CD4-positive, alpha-beta T cell treated with Interleukin-17A for 4 hours (primary cell): ENCODE measurements around the gene LRRC8A.
"Not testable (repeated sequence)": the region's sequence is repeated elsewhere in the genome, so short reads cannot be mapped to it uniquely, and the experiment has no call there.

Experiments used
- DNase-seq: peaks from one replicate; pipeline ENCODE4 v3.0.0-alpha.2; 2020; ENCODE audit warnings: mixed read lengths

Gene LRRC8A

GRCh38 chr9:128923493-128923883 lies 41.6 kb downstream of the LRRC8A start:
- no peak for DNase-seq

DNA sequence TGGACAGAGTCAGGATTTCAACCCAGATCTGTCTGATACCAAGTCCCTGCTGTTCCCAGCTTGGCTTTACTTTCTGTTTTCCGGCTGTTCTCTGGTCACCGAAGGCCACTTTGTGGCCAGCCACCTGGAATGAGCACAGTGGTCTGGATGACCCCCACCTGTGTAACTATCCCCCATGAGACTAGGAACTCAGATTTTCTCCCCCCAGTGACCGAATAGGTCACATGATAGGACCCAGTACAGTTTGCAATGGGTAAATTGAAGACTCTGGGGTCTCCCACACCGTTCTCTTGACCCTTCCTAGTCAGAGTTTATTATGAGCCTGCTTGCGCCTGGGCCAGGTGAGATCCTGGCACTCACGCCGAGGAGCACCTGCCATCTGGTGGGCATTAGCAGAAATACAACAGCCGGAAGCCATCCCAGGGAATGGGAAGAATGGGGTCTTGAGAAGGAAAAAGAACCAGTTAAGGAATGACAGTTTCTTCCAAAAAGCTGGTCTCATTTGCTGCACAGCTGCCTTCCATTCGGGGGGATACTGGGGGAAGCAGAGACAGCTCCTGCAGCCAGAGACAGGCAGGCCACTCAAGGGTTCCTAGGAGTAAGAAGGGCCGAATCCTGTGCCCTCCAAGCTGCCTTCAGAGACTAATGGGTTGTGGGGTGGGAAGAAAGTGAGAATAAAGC lies 45.9 kb downstream of the LRRC8A start:
- DNase-seq, result peak; percentile 69

DNA sequence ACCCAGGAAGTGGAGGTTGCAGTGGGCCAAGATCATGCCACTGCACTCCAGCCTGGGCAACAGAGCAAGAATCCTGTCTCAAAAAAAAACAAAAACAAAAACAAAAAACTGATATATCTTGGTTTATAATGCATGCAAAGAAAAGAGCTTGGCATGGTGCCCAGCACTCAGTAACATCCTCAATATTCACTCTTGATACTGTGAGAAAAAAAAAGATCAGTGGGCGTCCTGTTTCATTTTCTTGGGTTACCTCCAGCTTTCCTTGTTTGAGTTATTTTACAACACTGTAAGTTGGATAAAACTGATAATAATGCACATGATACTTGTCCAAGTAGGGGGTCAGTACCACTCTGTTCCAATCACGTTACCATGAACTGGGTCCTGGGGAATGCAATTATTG lies 46.7 kb downstream of the LRRC8A start:
- DNase-seq, result no peak

- DNase-seq, result no peak
Observed at GRCh38 chr9:128929560-128929959, 47.6 kb downstream of the LRRC8A start.

DNA sequence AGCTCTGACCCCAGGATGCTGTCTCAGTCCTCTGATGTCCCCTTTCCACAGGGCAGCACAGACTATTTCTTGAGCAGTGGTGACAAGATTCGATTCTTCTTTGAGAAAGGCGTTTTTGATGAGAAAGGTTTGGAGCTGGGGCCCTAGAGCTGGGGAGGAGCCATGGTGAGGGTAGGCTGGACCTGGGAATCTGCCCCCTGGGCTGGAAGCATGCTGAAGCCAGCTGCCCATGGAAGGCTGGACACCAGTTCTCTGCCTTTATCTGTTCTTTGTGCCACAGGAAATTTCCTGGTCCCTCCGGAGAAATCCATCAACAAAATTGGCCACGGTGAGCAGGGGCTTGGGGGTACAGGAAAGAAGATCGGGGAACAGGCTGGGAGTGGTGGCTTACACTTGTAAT lies 51.8 kb downstream of the LRRC8A start:
- no peak for DNase-seq

- DNase-seq, result no peak
Observed at GRCh38 chr9:128936171-128936865, 54.4 kb downstream of the LRRC8A start.

GRCh38 chr9:128937310-128938165 lies 55.6 kb downstream of the LRRC8A start:
- DNase-seq, result no peak

GRCh38 chr9:128940271-128940921 lies 58.5 kb downstream of the LRRC8A start:
- DNase-seq, result no peak

- no peak for DNase-seq
Observed at GRCh38 chr9:128940946-128941755, 59.2 kb downstream of the LRRC8A start.

DNA sequence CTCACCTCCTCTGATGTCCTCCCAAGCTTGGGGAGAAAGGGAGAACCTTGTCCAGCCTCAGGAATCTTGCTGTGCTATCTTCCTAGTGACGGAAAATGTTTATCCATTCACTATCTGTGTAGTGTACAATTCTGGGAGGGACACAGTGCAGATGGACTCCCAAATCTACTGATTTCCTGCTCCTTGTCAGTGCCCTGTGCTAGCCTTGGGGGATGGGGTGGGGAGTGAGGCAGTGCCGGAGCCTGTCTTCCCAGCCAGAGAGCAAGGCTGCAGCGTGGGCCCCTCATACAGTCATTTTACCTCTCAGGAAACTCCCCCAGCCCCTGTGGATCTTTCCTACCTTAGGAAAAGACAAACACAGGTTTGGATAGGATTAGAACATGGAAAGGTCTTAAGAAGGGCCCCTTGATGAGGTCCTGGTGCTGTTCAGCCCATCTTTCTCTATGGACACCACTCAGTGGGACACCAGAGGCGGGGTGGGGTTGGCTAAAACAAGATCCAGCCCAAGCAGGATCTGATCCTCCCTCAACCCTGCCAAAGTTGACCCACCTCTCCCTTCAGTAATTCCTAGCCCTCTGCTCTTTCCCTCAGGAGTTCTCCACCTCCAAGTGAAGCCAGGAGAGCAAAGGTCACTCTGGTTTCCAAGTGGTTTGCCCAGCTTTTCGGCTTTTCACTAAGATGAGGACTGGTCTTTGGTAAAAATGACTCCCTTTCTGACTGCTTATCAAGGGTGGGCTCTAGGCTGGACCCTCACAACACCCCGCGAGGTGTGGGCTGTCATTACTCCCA lies 62.1 kb downstream of the LRRC8A start:
- no peak for DNase-seq

DNA sequence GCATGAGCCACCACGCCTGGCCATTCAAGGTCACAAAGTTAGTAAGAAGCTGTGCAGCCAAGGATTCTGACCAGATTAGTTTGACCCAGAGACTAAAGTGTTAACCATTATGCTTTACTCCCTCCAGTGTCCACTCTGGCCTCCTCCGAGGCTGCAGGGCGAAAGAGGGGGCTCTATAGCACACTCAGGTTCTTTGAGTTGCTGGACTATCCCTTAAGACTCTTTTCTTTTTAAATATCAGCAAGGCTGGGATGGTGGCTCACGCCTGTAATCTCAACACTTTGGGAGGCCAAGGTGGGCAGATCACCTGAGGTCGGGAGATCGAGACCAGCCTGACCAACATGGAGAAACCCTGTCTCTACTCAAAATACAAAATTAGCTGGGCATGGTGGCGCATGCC lies 63.0 kb downstream of the LRRC8A start:
- not testable (repeated sequence) for DNase-seq

DNA sequence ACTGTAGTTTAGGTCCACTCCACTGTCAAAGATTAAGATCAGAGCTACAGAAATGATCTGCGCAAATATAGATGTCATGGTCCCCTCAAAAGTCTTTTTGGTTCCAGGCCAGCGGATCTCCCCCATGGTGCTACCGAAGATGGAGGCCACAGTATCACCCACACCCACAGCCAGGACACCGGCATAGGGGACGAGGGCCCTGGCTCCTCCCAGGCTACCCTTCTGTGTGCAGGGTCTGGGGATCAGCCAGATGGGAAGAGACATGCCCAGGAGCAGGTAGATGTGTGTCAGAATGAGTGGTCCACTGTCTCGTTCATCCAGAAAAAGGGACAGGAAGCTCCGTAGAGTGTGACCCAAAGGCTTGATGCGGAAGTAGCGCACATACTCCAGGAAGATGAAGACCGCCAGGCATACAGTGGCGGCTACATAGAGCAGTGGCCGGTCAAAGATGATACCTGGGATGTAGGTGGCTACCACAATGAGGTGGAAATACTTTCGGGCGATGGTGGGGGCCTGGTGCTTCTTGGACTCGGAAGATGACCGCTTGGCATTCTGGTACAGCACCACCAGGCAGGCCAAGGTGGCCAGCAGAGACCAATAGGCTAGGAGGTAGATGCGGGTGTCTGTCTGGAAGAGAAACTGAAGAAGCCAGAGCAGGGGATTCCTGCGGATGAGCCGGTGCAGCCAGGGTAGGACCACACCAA lies 64.0 kb downstream of the LRRC8A start:
- no peak for DNase-seq

DNA sequence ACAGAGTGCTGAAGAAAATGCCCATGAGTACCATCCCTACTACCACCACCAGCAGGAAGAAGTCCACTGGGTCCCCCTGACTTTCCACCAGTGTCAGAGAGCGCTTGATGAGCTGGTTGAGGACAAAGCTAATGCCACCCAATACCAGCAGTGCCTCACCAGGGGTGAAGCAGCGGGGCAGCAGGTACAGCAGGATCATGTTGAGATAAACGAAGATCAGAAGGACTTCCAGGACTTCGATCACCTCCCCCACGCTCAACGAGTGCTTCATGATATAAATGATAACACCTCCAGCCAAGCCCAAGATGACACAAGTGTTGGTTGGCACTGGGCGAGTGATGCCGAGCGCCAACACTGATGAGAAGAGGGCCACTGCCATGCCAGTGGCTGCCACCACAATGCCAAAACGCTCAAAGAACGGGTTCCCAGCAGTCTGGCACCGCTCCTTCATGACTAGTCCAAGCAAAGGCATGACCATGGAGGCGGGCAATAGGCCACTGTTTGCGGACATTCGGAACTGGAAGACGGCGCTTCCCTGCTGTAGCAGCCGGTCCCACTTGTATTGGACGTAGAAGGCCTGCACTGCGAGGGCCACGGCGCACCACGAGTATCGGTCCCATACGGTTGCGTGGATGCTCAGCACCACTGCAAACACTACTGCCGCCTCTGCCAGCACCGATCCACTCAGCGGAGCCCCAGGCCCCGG lies 64.8 kb downstream of the LRRC8A start:
- DNase-seq, result peak; percentile 43

DNA sequence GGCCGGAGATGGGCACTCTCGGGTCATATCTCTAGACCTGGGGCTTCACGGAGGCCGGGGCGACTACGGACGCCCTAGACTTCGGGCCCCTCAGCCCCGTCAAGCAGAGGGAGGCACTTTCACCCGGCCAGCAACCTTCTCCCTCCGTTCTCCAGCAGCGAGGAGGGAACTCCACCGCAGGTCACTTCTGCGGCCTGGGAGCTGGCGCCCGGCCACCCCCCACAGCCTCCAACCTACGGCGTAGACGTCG lies 65.3 kb downstream of the LRRC8A start:
- DNase-seq, result no peak

DNA sequence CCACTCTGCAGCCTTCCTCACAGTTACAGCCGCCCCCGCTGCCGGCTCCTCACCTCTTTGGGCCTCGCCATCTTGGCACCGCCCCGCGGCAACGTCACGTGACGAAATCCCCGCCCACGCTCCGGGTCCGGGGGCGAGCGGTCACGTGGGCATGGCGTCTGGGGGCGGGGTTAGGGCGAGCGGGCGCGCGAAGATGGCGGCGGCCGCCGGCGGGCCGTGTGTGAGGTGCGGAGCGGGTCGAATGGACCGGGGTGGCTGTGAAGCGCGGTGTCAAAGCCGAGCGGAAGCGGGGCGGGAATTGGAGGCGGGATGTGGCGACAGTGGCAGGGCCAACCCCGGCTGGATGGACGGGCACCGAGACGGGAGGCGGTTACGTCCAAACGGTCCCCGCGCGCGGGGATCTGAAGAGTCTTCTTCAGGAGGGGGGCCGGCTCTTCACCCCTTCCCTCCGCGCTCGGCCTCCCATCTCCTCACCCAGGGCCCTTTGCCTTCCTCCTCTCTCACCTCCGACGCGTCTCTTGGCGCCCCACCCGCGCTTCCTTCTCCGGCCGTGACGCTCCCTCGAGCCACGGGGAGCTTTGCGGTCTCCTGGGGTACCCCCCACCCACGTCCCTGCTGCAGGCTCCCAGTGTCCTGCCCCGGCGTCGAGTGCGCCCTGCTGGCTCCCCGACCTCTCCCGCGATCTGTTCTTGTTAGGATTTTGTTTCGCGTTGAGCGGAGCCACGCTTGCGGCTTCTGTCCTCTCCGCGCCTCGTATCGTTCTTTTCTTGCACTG lies 65.8 kb downstream of the LRRC8A start, which contains the start of the genes DOLK and NUP188:
TSS of gene DOLK (minus strand) at position 77 of the 775 bp plus-strand sequence. CDS start 300 bp downstream, outside the sequence.
TSS of gene NUP188 (plus strand) at position 173 of the 775 bp plus-strand sequence. CDS start at position 194, 21 bp downstream.
- peak; percentile 99 for DNase-seq

GRCh38 chr9:128961403-128961802 lies 79.5 kb downstream of the LRRC8A start:
- DNase-seq, result not testable (repeated sequence)
